ENCODE data around the gene ERC1.
"Not testable (repeated sequence)": the region's sequence is repeated elsewhere in the genome, so short reads cannot be mapped to it uniquely, and the experiment has no call there.

The ERC1 gene

GRCh38 chr12:1073652-1074051, 82.6 kb downstream of the ERC1 start:
- DNase-seq (ENCODE audit: low read depth in 2 of 2): no peak

GRCh38 chr12:1077036-1077803, 86.2 kb downstream of the ERC1 start:
- DNase-seq (ENCODE audit: low read depth in 2 of 2): no peak

GRCh38 chr12:1078002-1078401, 87.0 kb downstream of the ERC1 start:
- no peak for DNase-seq (ENCODE audit: low read depth in 2 of 2)

- no peak for DNase-seq (ENCODE audit: low read depth in 2 of 2)
Measured at GRCh38 chr12:1080520-1081223, 89.6 kb downstream of the ERC1 start.

GRCh38 chr12:1083151-1083888, 92.3 kb downstream of the ERC1 start:
- DNase-seq (ENCODE audit: low read depth in 2 of 2): no peak

- DNase-seq (ENCODE audit: low read depth in 2 of 2): no peak
Measured at GRCh38 chr12:1083889-1084262, 92.9 kb downstream of the ERC1 start.

- no peak for DNase-seq (ENCODE audit: low read depth in 2 of 2)
Measured at GRCh38 chr12:1091350-1091749, 100.3 kb downstream of the ERC1 start.

- no peak for DNase-seq (ENCODE audit: low read depth in 2 of 2)
Measured at GRCh38 chr12:1093166-1093751, 102.2 kb downstream of the ERC1 start.

GRCh38 chr12:1094714-1095113, 103.7 kb downstream of the ERC1 start:
- no peak for DNase-seq (ENCODE audit: low read depth in 2 of 2)

- DNase-seq (ENCODE audit: low read depth in 2 of 2): peak in 1 of 2 donors; percentile 8
Measured at GRCh38 chr12:1099158-1099557, 108.1 kb downstream of the ERC1 start.

GRCh38 chr12:1099618-1100017, 108.6 kb downstream of the ERC1 start:
- not testable (repeated sequence) for DNase-seq (ENCODE audit: low read depth in 2 of 2)

- no peak for DNase-seq (ENCODE audit: low read depth in 2 of 2)
Measured at GRCh38 chr12:1102115-1102514, 111.1 kb downstream of the ERC1 start.

- DNase-seq (ENCODE audit: low read depth in 2 of 2): no peak
Measured at GRCh38 chr12:1102791-1103450, 111.9 kb downstream of the ERC1 start.

- no peak for DNase-seq (ENCODE audit: low read depth in 2 of 2)
Measured at GRCh38 chr12:1103632-1104031, 112.6 kb downstream of the ERC1 start.

GRCh38 chr12:1104088-1104800, 113.2 kb downstream of the ERC1 start:
- no peak for DNase-seq (ENCODE audit: low read depth in 2 of 2)

- no peak for DNase-seq (ENCODE audit: low read depth in 2 of 2)
Measured at GRCh38 chr12:1107669-1108068, 116.6 kb downstream of the ERC1 start.

- no peak for DNase-seq (ENCODE audit: low read depth in 2 of 2)
Measured at GRCh38 chr12:1108276-1108675, 117.3 kb downstream of the ERC1 start.

GRCh38 chr12:1115484-1116231, 124.6 kb downstream of the ERC1 start:
- no peak for DNase-seq (ENCODE audit: low read depth in 2 of 2)

- DNase-seq (ENCODE audit: low read depth in 2 of 2): no peak
Measured at GRCh38 chr12:1117371-1117770, 126.3 kb downstream of the ERC1 start.

- DNase-seq (ENCODE audit: low read depth in 2 of 2): peak; percentile 27 to 44
Measured at GRCh38 chr12:1117970-1118563, 127.0 kb downstream of the ERC1 start.
